Measurements from ENCODE around the gene ATP10B.

Gene ATP10B

DNA sequence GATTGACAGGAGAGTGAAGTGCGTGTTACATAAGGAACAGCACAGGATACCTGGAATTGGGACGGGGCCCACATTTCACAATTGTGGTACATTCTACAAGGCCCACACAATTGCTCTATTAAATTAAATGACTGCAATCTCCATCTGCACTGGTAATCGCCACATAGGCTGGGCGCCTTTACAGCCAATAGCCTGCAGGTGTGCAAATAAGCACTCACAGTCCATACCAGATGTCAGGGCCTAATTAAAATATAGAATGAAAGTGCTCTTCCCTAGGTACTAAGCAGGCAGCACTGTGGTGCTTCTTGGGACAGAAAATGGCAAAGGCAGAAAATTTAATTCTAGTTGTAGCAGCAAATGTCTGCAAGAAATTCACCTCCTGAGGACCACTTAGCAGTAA, 82.7 kb downstream of the ATP10B start:
- Histone ChIP-seq H3K4me3 (ENCODE audit: low read depth in 1 of 2, low read length in 1 of 2) (no peak overlapping the region), H3K36me3 (no peaks in the 10 kb centered on the region), H3K27me3 (no peaks in the 10 kb centered on the region), H3K27ac (no peak overlapping the region), H3K4me1 (ENCODE audit: control insufficient read depth in 1 of 2, insufficient read depth in 1 of 2, low read depth in 1 of 2, low read length in 1 of 2) (no peaks in the 10 kb centered on the region), H3K9me3 (no peaks in the 10 kb centered on the region)
- TF ChIP-seq, protein P1, sequence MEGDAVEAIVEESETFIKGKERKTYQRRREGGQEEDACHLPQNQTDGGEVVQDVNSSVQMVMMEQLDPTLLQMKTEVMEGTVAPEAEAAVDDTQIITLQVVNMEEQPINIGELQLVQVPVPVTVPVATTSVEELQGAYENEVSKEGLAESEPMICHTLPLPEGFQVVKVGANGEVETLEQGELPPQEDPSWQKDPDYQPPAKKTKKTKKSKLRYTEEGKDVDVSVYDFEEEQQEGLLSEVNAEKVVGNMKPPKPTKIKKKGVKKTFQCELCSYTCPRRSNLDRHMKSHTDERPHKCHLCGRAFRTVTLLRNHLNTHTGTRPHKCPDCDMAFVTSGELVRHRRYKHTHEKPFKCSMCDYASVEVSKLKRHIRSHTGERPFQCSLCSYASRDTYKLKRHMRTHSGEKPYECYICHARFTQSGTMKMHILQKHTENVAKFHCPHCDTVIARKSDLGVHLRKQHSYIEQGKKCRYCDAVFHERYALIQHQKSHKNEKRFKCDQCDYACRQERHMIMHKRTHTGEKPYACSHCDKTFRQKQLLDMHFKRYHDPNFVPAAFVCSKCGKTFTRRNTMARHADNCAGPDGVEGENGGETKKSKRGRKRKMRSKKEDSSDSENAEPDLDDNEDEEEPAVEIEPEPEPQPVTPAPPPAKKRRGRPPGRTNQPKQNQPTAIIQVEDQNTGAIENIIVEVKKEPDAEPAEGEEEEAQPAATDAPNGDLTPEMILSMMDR (IDR thresholded peaks at IDR 0.05) = no peak

DNA sequence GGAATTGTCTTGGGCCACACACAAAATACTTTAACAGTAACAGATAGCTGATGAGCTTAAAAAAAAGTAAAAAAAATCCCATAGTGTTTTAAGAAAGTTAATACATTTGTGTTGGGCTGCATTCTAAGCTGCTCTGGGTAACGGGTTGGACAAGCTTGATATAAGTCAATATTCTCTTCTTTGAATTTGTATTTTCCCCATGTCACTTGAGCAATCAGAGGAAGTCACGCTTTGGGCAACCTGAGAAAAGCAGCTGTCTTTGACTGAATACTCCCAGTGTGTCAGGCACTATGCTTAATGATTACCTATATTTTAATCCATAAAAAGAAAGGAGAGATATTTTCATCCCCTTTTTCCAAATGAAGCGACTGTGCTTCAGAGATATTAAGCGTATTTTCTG, 84.9 kb downstream of the ATP10B start:
- H3K36me3 ChIP-seq = no peaks in the 10 kb centered on the region
- no peaks in the 10 kb centered on the region for H3K9me3 ChIP-seq
- no peaks in the 10 kb centered on the region for H3K27me3 ChIP-seq
- no peak overlapping the region for H3K27ac ChIP-seq
- no peak overlapping the region for H3K4me3 ChIP-seq (ENCODE audit: low read depth in 1 of 2, low read length in 1 of 2)
- TF ChIP-seq, protein P1 (IDR thresholded peaks at IDR 0.05) = no peak
- H3K4me1 ChIP-seq (ENCODE audit: control insufficient read depth in 1 of 2, insufficient read depth in 1 of 2, low read depth in 1 of 2, low read length in 1 of 2) = no peaks in the 10 kb centered on the region

DNA sequence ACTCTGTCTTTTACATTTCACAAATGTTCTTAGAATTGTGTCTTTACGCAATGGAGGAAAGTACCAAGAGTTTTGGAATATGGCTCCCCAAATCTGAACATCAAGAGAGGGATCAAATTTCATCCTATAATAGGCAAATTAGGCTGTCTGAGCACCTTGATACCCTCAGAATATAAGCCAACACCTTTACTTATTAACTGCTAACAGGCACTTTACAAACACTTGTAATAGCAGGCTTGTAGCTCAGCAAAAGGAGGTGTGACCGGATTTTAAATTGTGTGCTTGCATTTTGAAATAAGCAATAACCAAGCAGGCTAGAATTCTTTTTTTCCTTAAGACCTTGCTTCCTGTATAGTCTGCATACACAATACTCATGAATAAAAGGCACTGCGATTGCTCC, 92.0 kb downstream of the ATP10B start:
- Histone ChIP-seq H3K27ac (no peak overlapping the region), H3K27me3 (no peaks in the 10 kb centered on the region)
- TF ChIP-seq, protein P1 (IDR thresholded peaks at IDR 0.05) = no peak

DNA sequence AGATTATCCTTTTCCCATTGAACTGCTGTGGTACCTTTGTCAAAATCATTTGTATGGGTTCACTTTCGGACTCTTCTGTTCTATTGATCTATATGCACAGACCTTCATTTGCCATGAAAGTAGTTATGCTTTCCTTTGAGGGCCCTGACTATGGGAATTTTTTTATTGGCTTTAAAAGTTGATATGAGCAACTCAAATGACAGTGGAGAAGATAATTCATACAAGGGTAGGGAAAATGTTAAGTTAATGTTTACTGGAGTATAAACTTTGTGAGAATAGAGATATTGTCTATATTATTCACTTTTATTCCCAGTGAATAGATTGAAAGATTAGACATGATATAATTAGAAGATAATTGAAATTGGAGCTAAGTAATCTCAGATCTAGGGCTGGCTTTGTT, 94.8 kb downstream of the ATP10B start:
- TF ChIP-seq, protein P1 (IDR thresholded peaks at IDR 0.05) = no peak
- no peaks in the 10 kb centered on the region for H3K27me3 ChIP-seq
- no peak overlapping the region for H3K27ac ChIP-seq
- no peak overlapping the region for H3K4me3 ChIP-seq (ENCODE audit: low read depth in 1 of 2, low read length in 1 of 2)
- no peaks in the 10 kb centered on the region for H3K36me3 ChIP-seq
- H3K9me3 ChIP-seq = no peaks in the 10 kb centered on the region
- H3K4me1 ChIP-seq (ENCODE audit: control insufficient read depth in 1 of 2, insufficient read depth in 1 of 2, low read depth in 1 of 2, low read length in 1 of 2) = no peaks in the 10 kb centered on the region

More for the DNA sequence above, 92.0 kb downstream of the ATP10B start:
- no peaks in the 10 kb centered on the region for H3K36me3 ChIP-seq
- H3K4me1 ChIP-seq (ENCODE audit: control insufficient read depth in 1 of 2, insufficient read depth in 1 of 2, low read depth in 1 of 2, low read length in 1 of 2) = no peaks in the 10 kb centered on the region
- H3K9me3 ChIP-seq = no peaks in the 10 kb centered on the region
- H3K4me3 ChIP-seq (ENCODE audit: low read depth in 1 of 2, low read length in 1 of 2) = no peak overlapping the region

DNA sequence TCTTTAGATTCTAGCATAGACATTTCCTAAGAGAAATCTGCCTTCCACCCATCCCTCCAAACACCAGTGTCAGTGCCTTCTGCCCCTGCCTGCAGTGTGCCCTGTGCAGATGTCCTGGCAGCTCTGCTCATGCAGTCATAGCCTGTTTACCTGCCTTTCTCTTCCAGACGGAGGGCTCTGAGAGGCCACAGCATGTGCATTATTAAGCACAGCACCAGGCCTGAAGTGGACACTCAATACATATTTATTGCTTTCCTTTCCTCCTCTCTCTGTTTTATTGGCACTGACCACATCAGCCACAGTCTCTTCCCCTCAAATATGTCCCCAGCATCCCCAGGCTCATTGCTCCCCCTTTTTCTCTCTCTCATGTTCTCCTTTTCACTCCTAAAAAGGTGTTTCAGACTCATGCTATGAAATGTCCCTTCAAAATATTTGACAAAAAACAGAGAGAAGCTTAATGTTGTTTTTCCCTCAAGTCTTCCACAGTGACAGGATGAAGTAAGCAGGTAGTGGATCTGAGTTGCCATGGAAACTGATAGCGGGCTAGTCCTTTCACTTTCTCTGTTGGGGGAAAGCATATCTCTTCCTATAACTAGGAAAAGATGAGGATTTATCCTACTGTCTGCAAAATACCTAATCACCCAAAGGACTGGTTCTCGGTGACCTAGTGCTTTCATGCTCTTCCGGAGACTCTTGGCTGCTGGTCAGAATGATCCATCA, 100.9 kb downstream of the ATP10B start:
- no peaks in the 10 kb centered on the region for H3K27me3 ChIP-seq
- H3K4me3 ChIP-seq (ENCODE audit: low read depth in 1 of 2, low read length in 1 of 2) = no peak overlapping the region
- TF ChIP-seq, protein P1 (IDR thresholded peaks at IDR 0.05) = no peak
- H3K4me1 ChIP-seq (ENCODE audit: control insufficient read depth in 1 of 2, insufficient read depth in 1 of 2, low read depth in 1 of 2, low read length in 1 of 2) = no peaks in the 10 kb centered on the region
- no peak overlapping the region for H3K27ac ChIP-seq
- no peaks in the 10 kb centered on the region for H3K9me3 ChIP-seq
- H3K36me3 ChIP-seq = no peaks in the 10 kb centered on the region

Data from neutrophil (primary cell).